ENCODE results near the gene PAPSS1.
"Not testable (repeated sequence)": the region's sequence is repeated elsewhere in the genome, so short reads cannot be mapped to it uniquely, and the experiment has no call there.

Gene PAPSS1

GRCh38 chr4:107725281-107725859 lies 5.3 kb upstream of the PAPSS1 start:
- no peak for DNase-seq

GRCh38 chr4:107723331-107723730 lies 3.3 kb upstream of the PAPSS1 start:
- DNase-seq: not testable (repeated sequence)

- no peak for DNase-seq
These were observed 1.5 kb upstream of the PAPSS1 start for GRCh38 chr4:107721436-107722100.

GRCh38 chr4:107719207-107719921 lies 670 bp downstream of the PAPSS1 start:
- DNase-seq: no peak

- no peak for DNase-seq
These were observed 1.6 kb downstream of the PAPSS1 start for GRCh38 chr4:107718351-107718965.

GRCh38 chr4:107714256-107714655 lies 5.8 kb downstream of the PAPSS1 start:
- no peak for DNase-seq

GRCh38 chr4:107712236-107712635 lies 7.8 kb downstream of the PAPSS1 start:
- no peak for DNase-seq

GRCh38 chr4:107711831-107712230 lies 8.2 kb downstream of the PAPSS1 start:
- DNase-seq: no peak

- no peak for DNase-seq
These were observed 9.3 kb downstream of the PAPSS1 start for GRCh38 chr4:107710493-107711459.

- no peak for DNase-seq
These were observed 10.1 kb downstream of the PAPSS1 start for GRCh38 chr4:107709916-107710315.

GRCh38 chr4:107708225-107708624 lies 11.8 kb downstream of the PAPSS1 start:
- DNase-seq: no peak

- no peak for DNase-seq
These were observed 14.1 kb downstream of the PAPSS1 start for GRCh38 chr4:107705742-107706556.

- no peak for DNase-seq
These were observed 18.5 kb downstream of the PAPSS1 start for GRCh38 chr4:107701565-107701964.

GRCh38 chr4:107699466-107700206 lies 20.4 kb downstream of the PAPSS1 start:
- DNase-seq: no peak

- not testable (repeated sequence) for DNase-seq
These were observed 23.8 kb downstream of the PAPSS1 start for GRCh38 chr4:107696187-107696586.

GRCh38 chr4:107693132-107693531 lies 26.9 kb downstream of the PAPSS1 start:
- DNase-seq: no peak

- DNase-seq: no peak
These were observed 27.8 kb downstream of the PAPSS1 start for GRCh38 chr4:107692202-107692601.

- DNase-seq: no peak
These were observed 28.7 kb downstream of the PAPSS1 start for GRCh38 chr4:107691378-107691777.

GRCh38 chr4:107689912-107690587 lies 30.0 kb downstream of the PAPSS1 start:
- no peak for DNase-seq

GRCh38 chr4:107688421-107688820 lies 31.6 kb downstream of the PAPSS1 start:
- no peak for DNase-seq
